ENCODE measurements around the gene PATL2.

PATL2 gene

DNA sequence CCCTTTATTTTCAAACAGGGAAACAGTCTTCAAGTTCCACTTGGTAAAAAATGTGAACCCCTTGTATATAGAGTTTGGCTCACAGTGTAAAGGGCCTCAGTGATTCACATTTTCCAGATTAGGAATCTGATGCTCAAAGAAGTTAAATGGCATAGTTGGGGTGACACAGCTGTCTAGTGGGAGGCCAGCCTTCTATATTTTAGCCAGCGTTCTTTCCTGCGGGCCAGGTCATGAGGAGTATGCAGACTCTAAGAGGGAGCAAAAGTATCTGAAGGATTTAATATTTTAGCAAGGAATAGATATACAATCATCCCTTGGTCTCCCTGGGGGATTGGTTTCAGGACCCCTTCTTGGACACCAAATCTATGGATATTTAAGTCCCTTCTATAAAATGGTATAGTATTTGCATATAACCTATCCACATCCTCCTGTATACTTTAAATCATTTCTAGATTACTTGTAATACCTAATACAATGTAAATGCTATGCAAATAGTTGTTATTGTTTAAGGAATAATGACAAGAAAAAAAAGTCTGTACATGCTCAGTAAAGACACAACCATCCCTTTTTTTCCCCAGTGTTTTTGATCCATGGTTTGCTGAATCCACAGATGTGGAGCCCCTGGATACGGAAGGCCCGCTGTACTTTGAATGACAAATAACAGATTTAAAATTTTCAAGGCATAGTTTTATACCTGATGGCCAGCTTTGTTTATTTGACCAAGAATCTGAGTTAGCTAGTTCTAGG is 7.2 kb upstream of the PATL2 start:
- no peak overlapping the region for H3K27ac ChIP-seq
- H3K36me3 ChIP-seq (ENCODE audit: control insufficient read depth, insufficient read depth, low read length) = no peaks in the 10 kb centered on the region
- no peak overlapping the region for H2AFZ ChIP-seq
- H3K4me1 ChIP-seq = no peaks in the 10 kb centered on the region
- no peaks in the 10 kb centered on the region for H3K27me3 ChIP-seq (ENCODE audit: control insufficient read depth, insufficient read depth, low read length)
- TF ChIP-seq, protein P1, sequence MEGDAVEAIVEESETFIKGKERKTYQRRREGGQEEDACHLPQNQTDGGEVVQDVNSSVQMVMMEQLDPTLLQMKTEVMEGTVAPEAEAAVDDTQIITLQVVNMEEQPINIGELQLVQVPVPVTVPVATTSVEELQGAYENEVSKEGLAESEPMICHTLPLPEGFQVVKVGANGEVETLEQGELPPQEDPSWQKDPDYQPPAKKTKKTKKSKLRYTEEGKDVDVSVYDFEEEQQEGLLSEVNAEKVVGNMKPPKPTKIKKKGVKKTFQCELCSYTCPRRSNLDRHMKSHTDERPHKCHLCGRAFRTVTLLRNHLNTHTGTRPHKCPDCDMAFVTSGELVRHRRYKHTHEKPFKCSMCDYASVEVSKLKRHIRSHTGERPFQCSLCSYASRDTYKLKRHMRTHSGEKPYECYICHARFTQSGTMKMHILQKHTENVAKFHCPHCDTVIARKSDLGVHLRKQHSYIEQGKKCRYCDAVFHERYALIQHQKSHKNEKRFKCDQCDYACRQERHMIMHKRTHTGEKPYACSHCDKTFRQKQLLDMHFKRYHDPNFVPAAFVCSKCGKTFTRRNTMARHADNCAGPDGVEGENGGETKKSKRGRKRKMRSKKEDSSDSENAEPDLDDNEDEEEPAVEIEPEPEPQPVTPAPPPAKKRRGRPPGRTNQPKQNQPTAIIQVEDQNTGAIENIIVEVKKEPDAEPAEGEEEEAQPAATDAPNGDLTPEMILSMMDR (IDR thresholded peaks at IDR 0.05) = no peak
- H3K4me3 ChIP-seq (ENCODE audit: low read depth, low read length) = no peak overlapping the region
- no peak overlapping the region for H3K9ac ChIP-seq
- H3K79me2 ChIP-seq = no peaks in the 10 kb centered on the region
- no peak overlapping the region for H3K4me2 ChIP-seq (ENCODE audit: low read length)
- H3K9me3 ChIP-seq (ENCODE audit: control insufficient read depth, low read length) = no peaks in the 10 kb centered on the region

DNA sequence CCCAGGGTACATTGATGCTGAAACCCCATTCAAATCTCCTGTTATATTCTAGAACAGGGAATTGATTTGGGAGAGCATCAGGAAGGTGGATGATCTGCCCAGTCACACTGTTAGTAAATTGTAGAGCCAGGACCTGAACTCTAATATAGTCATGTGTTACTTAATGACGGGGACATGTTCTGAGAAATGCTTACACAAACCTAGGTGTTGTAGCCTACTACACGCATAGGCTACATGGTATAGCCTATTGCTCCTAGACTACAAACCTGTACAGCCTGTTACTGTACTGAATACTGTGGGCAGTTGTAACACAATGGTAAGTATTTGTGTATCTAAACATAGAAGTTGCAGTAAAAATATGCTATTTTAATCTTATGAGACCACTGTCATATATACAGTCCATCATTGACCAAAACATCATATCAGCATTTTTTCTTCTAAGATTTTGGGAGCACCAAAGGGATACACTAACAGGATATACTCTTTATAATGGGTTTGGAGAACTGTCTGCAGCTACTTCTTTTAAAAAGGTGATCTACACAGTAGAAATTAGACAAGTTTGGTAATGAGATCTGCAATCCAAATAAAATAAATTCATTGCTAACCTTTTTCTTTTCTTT is 6.0 kb upstream of the PATL2 start:
- no peak overlapping the region for H3K4me3 ChIP-seq (ENCODE audit: low read depth, low read length)
- no peak overlapping the region for H3K27ac ChIP-seq
- TF ChIP-seq, protein P1 (IDR thresholded peaks at IDR 0.05) = no peak
- no peak overlapping the region for H3K9ac ChIP-seq
- no peak overlapping the region for H3K4me2 ChIP-seq (ENCODE audit: low read length)
- H3K36me3 ChIP-seq (ENCODE audit: control insufficient read depth, insufficient read depth, low read length) = no peaks in the 10 kb centered on the region
- no peaks in the 10 kb centered on the region for H3K27me3 ChIP-seq (ENCODE audit: control insufficient read depth, insufficient read depth, low read length)
- H2AFZ ChIP-seq = no peak overlapping the region
- no peaks in the 10 kb centered on the region for H3K9me3 ChIP-seq (ENCODE audit: control insufficient read depth, low read length)
- H3K79me2 ChIP-seq = no peaks in the 10 kb centered on the region
- no peaks in the 10 kb centered on the region for H3K4me1 ChIP-seq

DNA sequence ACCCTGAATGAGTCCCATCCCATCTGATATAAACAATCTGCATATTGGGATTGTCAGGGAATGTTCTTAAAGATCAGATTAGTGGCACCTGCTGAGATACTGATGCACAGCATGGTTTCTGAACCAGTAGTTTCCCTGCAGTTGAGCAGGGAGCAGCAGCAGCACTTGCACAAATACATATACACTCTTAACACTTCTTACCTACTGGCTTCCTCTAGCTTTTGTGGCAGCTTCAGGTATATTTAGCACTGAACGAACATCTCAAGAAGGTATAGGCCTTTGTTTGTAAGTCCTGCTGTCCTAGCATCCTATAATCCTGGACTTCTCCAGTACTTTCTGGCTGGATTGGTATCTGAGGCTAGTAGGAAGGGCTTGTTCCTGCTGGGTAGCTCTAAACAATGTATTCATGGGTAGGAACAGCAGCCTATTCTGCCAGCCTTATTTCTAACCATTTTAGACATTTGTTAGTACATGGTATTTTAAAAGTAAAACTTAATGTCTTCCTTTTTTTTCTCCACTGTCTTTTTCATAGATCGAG is 4.7 kb upstream of the PATL2 start:
- Histone ChIP-seq H3K9ac (no peak overlapping the region), H3K4me1 (no peaks in the 10 kb centered on the region), H2AFZ (no peak overlapping the region), H3K9me3 (ENCODE audit: control insufficient read depth, low read length) (no peaks in the 10 kb centered on the region), H3K27ac (no peak overlapping the region), H3K36me3 (ENCODE audit: control insufficient read depth, insufficient read depth, low read length) (no peaks in the 10 kb centered on the region), H3K27me3 (ENCODE audit: control insufficient read depth, insufficient read depth, low read length) (no peaks in the 10 kb centered on the region), H3K4me2 (ENCODE audit: low read length) (no peak overlapping the region), H3K4me3 (ENCODE audit: low read depth, low read length) (no peak overlapping the region), H3K79me2 (no peaks in the 10 kb centered on the region)
- TF ChIP-seq, protein P1 (IDR thresholded peaks at IDR 0.05) = no peak

DNA sequence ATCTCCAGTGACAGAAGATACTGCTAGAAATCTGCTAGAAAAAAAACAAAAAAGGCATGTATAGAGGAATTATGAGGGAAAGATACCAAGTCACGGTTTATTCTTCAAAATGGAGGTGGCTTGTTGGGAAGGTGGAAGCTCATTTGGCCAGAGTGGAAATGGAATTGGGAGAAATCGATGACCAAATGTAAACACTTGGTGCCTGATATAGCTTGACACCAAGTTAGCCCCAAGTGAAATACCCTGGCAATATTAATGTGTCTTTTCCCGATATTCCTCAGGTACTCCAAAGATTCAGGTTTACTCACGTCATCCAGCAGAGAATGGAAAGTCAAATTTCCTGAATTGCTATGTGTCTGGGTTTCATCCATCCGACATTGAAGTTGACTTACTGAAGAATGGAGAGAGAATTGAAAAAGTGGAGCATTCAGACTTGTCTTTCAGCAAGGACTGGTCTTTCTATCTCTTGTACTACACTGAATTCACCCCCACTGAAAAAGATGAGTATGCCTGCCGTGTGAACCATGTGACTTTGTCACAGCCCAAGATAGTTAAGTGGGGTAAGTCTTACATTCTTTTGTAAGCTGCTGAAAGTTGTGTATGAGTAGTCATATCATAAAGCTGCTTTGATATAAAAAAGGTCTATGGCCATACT is 4.1 kb upstream of the PATL2 start:
- H3K9ac ChIP-seq = no peak overlapping the region

More for the DNA sequence above, 4.1 kb upstream of the PATL2 start:
- H3K4me2 ChIP-seq (ENCODE audit: low read length) = no peak overlapping the region
- no peak overlapping the region for H3K27ac ChIP-seq
- no peaks in the 10 kb centered on the region for H3K79me2 ChIP-seq
- H3K36me3 ChIP-seq (ENCODE audit: control insufficient read depth, insufficient read depth, low read length) = no peaks in the 10 kb centered on the region
- H3K4me1 ChIP-seq = no peaks in the 10 kb centered on the region
- TF ChIP-seq, protein P1 (IDR thresholded peaks at IDR 0.05) = no peak
- H2AFZ ChIP-seq = no peak overlapping the region
- H3K4me3 ChIP-seq (ENCODE audit: low read depth, low read length) = no peak overlapping the region
- H3K9me3 ChIP-seq (ENCODE audit: control insufficient read depth, low read length) = no peaks in the 10 kb centered on the region
- no peaks in the 10 kb centered on the region for H3K27me3 ChIP-seq (ENCODE audit: control insufficient read depth, insufficient read depth, low read length)
